Measurements from ENCODE around the gene PDCD1LG2. TPM values are rescaled to one million over a fixed set of nuclear protein-coding genes. Genes with fewer than 3 reads are reported as not detected.
"Not testable (repeated sequence)": the region's sequence is repeated elsewhere in the genome, so short reads cannot be mapped to it uniquely, and the experiment has no call there.

Gene PDCD1LG2
- total RNA-seq, 1 donor from 2014 or later = 1.4 TPM

DNA sequence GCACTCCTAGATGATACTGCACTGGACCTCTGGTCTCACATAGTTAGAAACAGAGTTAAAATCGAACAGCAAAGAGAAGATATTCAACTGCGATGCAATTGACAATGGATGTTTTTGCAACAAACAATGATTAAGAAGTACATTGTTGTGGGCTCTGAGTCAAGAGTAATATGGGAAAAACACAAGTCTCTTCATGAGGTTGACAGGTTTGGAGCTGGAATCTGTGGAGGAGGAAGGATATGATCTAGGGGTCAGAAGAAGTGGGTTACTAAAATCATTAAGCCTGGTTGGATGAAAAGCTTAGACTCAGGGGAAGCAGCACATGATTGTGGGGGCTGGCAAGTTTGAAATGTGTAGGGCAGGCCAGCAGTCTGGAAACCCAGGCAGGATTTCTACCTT is 53.1 kb downstream of the PDCD1LG2 start:
- peak in 1 of 2 donors; percentile 12 for DNase-seq (ENCODE audit: low read depth in 2 of 2)

DNA sequence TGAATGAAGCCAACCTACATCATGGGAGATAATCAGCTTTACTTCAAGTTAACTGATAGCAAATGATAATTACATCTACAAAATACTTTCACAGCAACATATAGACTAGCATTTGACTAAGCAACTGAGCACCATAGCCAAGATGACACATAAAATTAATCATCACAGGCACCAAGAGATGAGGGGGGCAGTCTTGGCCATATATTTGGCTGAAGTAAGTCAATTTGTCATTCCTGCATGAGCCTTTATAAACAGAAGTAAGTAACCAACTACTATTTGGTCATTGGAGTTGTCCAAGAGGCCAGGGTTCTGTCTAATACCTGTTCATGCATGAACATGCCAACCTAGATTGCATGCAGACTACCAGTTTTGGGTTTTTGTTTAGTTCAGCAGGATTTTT is 53.6 kb downstream of the PDCD1LG2 start:
- no peak for DNase-seq (ENCODE audit: low read depth in 2 of 2)

DNA sequence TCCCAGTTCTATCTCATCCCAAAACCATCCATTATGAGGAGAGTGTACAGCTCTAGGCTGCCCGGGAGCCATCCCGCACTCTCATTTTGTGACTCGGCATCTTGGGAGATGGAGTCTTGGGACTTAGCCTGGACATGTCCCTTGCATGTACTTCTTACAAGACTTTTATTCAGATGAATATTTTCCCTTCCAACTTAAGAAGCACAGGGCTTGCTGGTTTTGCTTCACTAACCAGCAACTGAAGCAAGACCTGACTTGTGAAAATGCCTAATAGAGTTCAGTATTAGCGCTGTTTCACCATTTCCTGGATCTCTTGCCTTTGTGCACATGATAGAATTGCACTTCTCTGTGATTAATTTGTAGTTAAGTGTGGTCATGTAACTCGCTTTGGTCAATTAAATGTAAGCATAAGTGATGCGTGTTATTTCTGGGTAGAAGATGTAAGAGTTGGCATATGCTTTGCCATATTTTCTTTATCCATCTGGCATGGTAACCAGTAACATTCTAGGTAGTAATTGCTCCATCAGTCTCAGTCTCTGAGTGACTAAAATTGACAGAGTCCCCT is 55.8 kb downstream of the PDCD1LG2 start:
- no peak for DNase-seq (ENCODE audit: low read depth in 2 of 2)

DNA sequence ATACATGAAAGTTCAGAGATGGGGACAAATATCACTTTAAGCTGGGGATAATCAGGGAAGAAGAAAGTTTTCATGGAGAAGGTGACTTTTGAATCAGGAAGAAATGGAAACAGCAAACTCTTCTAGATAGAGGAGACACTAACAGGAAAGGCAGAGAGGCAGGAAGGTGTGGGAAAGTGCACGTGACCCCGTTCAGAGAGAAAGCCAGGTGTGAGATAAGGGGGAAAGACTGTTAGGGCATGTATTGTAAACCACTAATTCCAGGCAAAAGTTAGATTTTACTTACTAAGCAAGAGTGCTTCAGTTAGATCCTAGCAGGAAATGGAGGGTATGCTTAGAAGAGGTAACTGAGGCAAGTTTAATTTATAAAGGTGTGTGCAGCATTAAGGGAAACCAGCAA is 58.5 kb downstream of the PDCD1LG2 start:
- no peak for DNase-seq (ENCODE audit: low read depth in 2 of 2)

DNA sequence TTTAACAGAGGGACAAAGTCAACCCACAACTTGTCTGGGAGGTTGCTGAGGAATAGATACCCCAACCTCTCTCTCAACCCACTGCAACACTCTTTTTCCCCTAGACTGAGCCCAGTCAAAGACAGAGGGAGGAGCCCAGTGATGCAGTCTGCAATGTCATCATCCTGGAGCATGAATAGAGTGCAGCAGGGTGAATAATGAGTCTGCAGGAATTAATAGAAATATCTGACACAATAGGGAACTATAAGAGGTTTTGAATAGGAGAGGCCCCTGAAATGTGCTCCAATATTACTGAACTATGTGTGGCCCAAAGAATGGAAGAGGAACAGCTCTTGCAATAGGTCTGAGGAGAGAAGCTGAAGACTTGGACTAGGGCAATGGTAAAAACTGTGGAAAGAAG is 59.1 kb downstream of the PDCD1LG2 start:
- no peak for DNase-seq (ENCODE audit: low read depth in 2 of 2)

DNA sequence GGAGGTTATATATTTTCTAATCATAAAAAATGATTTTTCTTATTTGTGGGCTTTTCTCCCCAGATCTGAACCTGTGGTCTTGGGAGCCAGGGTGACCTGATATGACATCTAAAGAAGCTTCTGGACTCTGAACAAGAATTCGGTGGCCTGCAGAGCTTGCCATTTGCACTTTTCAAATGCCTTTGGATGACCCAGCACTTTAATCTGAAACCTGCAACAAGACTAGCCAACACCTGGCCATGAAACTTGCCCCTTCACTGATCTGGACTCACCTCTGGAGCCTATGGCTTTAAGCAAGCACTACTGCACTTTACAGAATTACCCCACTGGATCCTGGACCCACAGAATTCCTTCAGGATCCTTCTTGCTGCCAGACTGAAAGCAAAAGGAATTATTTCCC is 59.6 kb downstream of the PDCD1LG2 start:
- no peak for DNase-seq (ENCODE audit: low read depth in 2 of 2)

DNA sequence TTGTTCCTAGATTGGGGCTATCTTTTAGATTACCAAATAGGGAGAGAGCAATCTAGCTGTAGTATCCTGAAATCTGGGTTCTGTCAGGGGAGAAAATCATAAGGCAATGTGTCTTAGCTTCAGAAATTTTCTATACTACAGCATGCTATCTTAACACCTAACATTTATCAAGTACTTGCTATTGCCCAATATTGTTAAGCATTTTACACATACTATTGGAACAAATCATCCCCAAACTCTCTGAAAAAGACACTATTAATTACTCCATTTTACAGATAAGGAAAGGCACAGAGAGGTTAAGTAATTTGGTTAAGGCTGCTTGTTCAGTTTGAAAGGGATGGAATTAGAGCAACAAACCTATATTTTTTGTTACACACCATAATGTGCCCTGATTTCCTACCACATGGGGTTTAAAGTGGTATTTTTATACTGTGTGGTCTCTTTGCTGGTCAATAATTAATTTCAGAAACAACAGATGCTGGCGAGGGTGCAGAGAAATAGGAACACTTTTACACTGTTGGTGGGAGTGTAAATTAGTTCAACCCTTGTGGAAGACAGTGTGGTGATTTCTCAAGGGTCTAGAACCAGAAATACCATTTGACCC is 61.4 kb downstream of the PDCD1LG2 start:
- DNase-seq (ENCODE audit: low read depth in 2 of 2) = no peak

DNA sequence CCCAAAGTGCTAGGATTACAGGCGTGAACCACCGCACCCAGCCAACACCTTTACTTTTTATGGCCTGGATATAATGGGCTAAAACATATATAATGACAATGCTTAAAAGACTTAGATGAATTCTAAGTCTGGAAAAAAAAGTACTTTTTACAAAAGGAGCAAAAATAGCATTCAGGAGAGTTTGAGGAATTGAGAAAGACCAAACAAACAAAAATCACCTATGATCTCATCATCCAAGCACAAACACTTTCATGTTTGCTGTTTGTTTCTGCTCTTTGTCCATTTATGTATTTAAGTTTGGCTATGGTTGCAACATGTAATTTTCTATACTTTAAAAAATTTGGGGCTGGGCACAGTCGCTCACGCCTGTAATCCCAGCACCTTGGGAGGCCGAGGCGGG is 63.8 kb downstream of the PDCD1LG2 start:
- no peak for DNase-seq (ENCODE audit: low read depth in 2 of 2)

DNA sequence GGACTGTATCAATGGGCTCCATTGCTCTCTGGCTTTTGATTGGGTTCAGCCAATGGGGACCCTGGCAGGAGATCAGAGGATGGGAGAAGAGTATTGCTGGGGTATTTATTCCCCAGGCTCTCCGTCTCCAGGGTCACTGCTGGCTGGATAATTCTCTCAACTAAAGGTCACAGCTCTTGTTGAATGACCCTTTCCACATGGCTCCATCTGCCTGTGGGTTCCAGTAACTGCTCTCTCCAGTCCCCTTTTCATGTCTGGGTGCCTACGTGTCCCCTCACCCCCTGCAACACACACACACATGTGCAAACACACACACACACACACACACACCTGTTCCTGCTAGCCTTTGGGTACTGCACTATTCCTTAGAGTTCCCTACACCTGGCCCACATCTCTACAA is 64.7 kb downstream of the PDCD1LG2 start:
- DNase-seq (ENCODE audit: low read depth in 2 of 2) = peak in 1 of 2 donors; percentile 23

DNA sequence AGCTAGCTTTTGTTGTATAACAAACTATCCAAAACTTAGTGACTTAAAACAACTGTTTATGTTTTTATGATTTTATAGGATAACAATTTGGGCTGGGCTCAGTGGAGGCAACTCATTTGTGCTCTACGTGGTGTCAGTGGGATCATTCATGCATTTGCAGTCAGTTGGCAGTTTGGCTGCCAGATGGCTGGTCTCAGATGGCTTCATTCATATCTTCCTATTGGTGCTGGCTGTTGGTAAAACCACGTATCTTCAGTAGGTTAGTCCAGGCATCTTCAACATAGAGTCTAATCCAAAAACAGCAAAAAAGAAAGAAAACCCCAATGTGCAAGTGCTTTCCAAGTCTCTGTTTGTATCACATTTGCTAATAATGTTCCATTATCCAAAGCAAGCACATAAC is 66.9 kb downstream of the PDCD1LG2 start:
- DNase-seq (ENCODE audit: low read depth in 2 of 2) = no peak

DNA sequence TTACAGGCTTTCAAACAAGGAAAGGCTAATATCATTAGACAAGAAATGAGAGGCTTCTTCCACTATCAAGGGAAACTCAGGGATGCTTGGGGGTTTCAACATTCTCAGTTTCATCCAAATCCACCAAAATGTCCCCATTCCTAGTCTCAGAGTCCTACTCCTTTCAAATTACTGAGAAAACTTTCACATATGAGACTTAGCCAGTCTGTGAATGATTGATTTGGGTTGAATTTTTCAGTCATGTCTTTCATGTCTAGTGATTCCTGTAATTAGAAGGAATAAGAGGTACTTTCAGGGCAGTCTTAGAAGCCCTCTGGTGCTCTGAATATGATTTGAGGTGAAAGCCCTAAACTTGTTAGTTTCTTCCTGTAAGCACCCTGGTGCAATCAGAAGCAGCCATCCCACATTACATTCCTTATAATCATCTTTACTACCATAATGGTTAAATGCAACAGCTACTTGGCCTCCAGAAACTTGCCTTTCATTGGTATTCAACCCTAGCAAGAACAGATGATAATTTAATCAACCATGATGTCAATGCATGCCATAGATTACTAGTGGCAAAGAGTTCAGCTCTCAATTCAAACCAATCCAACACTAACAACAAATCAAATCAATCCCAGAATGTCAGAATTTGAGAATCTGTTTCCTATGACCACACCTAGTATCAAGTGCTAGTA is 67.8 kb downstream of the PDCD1LG2 start:
- no peak for DNase-seq (ENCODE audit: low read depth in 2 of 2)

DNA sequence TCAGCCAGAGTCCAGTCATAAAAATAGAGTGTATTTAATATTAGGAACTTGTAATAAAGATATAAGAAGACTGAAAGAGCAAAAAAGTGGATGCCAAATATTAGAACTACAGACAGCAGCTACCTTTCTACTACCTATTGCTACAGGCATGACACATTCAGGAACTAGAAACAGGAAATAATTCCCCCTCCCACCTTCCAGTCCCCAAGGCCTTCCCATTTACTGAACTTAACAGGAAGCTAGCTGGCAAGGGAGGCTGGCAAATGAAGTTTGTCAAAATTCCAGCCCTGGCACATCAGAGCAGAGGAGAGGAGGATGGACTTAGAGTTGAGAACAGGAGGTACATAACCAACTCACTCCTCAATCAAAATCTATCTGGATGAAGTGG is 68.4 kb downstream of the PDCD1LG2 start:
- peak; percentile 43 to 68 for DNase-seq (ENCODE audit: low read depth in 2 of 2)

DNA sequence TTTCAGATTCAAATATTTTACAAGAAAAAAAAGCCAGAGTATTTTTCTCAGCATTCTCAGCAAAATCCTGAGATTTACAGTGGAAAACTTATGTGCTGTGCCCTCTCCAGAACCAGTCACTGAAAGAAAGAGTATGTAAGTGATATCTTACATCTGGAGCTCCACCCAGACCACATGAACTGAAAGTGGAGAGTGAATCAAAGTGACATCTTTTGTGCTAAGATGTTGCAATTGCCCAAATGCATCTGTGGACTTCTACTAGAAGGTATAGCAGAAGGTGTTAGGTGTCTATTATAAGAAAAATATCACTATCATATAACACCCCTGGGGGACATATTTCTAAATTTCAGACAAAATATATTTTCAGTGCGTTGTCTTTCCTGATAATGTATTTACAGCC is 69.5 kb downstream of the PDCD1LG2 start:
- DNase-seq (ENCODE audit: low read depth in 2 of 2) = no peak

DNA sequence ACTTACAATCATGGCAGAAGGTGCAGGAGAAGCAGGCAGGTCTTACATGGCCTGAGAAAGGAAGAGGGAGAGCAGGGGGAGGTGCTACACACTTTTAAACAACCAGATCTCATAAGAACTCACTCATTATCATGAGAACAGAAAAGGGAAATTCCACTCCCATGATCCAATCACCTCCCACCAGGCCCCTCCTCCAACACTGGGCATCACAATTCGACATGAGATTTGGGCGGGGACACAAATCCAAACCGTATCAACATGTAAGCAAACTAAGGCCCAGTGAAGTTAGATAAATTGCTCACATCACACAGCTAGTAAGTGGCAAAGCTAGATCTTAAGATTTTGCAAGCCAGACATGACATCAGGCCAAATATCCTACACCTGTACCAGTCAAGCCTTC is 70.3 kb downstream of the PDCD1LG2 start:
- no peak for DNase-seq (ENCODE audit: low read depth in 2 of 2)

DNA sequence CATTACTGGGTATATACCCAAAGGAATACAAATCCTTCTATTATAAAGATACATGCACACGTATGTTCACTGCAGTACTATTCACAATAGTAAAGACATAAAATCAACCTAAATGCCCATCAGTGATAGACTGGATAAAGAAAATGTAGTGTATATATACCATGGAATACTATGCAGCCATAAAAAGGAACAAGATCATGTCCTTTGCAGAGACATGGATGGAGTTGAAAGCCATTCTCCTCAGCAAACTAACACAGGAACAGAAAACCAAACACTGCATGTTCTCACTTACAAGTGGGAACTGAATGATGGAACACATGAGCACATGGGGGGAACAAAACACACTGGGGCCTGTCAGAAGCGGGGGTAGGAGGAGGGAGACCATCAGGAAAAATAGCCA is 71.4 kb downstream of the PDCD1LG2 start:
- not testable (repeated sequence) for DNase-seq (ENCODE audit: low read depth in 2 of 2)

DNA sequence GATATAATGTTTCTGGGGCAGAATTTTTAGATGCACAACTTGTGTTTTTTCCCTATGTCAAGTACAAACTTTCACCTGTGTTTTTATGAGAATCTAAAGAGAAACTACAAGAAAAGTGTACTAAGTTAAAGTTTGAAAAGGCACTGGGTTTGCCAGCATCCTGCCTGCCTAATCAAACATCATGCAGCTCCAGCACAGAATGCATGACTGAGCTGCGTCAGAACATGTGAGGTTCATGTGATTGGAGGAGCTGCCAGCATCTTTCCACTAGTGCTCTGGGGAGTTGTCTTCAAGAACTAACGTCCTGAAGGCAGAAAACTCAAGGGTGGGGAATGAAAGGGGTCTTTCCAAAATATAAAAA is 72.5 kb downstream of the PDCD1LG2 start:
- peak; percentile 61 to 72 for DNase-seq (ENCODE audit: low read depth in 2 of 2)

DNA sequence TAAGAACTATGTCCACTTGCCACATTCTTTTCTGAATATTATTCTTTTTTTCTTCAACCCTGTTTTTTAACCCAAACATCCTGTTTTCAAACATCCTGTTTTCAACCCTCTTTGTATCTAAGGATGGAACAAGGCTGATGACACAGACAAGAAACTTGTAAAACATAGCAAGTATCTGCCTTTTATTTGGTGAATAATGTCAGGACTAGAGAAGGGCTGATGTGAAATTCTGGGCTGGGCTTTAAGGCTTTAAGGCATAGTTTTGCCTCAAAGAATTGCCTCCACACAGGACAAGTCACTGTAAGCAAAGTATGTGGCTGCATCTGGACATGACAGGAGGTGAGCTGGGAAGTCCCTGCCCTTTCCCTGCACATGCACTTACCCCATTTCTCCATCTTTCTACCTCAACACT is 76.1 kb downstream of the PDCD1LG2 start:
- peak in 1 of 2 donors; percentile 36 for DNase-seq (ENCODE audit: low read depth in 2 of 2)

DNA sequence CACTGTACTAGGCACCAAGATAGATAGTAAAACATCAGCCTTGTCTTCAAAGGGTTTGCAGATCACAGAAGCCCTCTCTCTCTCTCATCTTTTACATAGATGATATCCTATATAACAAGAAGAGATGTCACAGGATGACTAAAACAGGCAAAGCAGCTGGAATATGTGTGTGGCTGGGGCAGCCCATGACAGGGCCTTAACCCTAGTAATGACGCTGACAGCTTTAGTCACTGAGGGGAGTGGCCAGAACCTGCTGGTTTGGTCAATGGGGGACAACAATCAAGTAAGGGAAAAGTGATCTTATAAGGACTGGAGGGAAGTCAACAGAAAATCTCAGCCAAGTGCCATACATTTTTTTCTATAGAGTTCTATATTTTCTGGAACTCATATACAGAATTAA is 76.7 kb downstream of the PDCD1LG2 start:
- peak in 1 of 2 donors; percentile 64 for DNase-seq (ENCODE audit: low read depth in 2 of 2)

DNA sequence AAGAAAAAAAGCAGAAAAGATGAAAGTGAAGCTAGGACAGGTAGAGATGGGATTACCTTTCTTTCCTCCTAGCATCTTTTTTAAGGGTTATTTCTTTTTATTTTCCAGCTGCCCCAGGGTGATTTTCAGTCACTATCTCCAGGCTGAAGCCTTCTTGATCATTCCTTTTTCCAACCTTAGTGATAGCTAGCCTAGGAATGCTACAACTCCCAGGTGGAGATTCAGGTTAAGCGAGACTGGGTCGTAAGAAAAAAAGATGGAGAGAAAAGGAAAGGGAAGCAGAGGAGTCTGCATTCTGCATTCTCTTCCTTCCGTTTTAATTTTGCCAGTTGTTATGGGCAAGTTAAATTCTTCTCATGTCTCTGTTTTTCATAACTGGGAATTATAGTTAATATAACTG is 81.9 kb downstream of the PDCD1LG2 start:
- DNase-seq (ENCODE audit: low read depth in 2 of 2) = no peak

DNA sequence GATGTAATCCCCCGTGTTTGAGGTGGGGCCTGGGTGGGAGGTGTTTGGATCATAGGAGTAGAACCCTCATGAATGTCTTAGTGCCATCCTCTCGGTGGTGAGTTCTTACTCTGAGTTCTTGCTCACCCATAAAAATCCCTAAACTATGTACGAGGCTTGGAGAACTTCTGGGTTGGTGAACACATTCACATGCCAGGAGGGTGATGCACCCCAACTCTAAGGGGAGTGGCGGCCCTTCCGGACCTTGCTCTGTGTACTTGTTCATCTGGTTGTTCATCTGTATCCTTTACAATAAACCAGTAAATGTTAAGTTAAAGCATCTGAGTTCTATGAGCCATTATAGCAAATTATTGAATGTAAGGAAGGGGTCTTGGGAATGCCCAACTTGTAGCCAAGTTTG is 82.6 kb downstream of the PDCD1LG2 start:
- DNase-seq (ENCODE audit: low read depth in 2 of 2) = no peak

DNA sequence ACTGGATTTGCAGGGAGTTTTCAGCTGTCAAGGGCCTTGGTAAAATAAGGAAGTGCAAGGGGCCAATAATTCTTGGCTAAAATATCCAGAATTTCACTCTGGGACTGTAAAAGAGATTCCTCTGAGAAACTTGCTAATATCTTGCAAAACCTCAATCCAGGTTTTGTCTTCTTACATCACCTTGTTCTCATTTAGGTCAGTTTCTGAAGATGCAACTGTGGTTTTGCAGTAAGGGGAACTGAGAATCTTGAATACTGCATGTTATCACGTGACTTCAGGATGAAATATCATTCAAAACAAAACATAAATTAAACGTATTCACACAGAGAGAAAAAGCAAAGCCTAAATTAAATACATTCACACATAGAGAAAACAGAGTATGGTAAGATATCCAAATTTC is 83.6 kb downstream of the PDCD1LG2 start:
- DNase-seq (ENCODE audit: low read depth in 2 of 2) = no peak

DNA sequence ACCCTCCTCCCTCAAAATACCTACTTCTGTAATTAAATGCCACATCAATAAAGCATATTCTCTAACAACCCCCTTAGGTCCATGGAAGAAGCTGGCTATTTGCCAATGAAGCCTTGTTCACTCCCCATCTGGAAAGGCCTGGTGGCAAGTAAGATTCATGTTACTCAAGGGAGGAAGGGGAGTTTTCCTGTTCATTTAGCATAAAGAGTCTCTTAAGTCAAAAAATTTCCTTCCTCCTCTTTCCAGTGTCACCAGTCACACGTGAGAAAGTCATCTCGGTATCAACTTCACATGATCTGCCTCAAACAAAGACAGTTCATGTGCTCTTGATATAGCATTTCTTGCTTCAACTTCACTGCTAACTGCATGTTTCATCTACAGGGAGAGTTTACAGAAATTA is 85.8 kb downstream of the PDCD1LG2 start:
- peak in 1 of 2 donors; percentile 43 for DNase-seq (ENCODE audit: low read depth in 2 of 2)

Data from lung microvascular endothelial cell (primary cell).